Measurements from ENCODE around the gene NUDT8. TPM values are rescaled to one million over a fixed set of nuclear protein-coding genes. Genes with fewer than 3 reads are reported as not detected.

Gene NUDT8
- total RNA-seq, 4 donors from 2014 or later: 3.5 to 7.6 TPM; not detected in 2

DNA sequence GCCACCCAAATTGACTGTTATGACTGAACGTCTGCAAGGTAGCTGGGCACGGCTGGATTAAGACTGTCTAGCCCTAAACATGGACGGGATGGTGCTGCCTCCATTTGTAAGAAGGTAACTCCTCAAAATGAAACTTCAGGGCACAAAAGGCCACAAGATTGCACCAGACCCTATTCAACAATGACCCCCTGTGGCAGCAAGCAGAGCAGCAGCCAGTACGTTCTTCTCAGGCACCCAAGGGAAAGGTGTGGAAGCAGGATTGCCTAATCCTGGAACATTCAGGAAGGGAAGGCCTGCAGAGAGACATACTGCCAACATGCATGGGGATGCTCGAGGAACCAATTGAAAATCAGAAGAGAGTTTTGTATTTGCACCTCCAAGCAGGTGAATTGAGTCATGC lies 14.3 kb upstream of the NUDT8 start:
- Histone ChIP-seq H3K4me1 (no peaks in the 10 kb centered on the region), H3K4me3 (no peak overlapping the region), H3K27me3 (peaks cover 0 to 3% of the 10 kb centered on the region in 2 donors), H3K27ac (no peak overlapping the region), H3K36me3 (no peaks in the 10 kb centered on the region), H3K9me3 (no peaks in the 10 kb centered on the region)
- intact Hi-C loops (cut with DNase I; ENCODE audit: low total_unique reads): no loop called here
- TF ChIP-seq POLR2A (IDR thresholded peaks at IDR 0.05): no peak
- TF ChIP-seq, protein P1, sequence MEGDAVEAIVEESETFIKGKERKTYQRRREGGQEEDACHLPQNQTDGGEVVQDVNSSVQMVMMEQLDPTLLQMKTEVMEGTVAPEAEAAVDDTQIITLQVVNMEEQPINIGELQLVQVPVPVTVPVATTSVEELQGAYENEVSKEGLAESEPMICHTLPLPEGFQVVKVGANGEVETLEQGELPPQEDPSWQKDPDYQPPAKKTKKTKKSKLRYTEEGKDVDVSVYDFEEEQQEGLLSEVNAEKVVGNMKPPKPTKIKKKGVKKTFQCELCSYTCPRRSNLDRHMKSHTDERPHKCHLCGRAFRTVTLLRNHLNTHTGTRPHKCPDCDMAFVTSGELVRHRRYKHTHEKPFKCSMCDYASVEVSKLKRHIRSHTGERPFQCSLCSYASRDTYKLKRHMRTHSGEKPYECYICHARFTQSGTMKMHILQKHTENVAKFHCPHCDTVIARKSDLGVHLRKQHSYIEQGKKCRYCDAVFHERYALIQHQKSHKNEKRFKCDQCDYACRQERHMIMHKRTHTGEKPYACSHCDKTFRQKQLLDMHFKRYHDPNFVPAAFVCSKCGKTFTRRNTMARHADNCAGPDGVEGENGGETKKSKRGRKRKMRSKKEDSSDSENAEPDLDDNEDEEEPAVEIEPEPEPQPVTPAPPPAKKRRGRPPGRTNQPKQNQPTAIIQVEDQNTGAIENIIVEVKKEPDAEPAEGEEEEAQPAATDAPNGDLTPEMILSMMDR (IDR thresholded peaks at IDR 0.05): no peak
- DNase-seq: no peak

DNA sequence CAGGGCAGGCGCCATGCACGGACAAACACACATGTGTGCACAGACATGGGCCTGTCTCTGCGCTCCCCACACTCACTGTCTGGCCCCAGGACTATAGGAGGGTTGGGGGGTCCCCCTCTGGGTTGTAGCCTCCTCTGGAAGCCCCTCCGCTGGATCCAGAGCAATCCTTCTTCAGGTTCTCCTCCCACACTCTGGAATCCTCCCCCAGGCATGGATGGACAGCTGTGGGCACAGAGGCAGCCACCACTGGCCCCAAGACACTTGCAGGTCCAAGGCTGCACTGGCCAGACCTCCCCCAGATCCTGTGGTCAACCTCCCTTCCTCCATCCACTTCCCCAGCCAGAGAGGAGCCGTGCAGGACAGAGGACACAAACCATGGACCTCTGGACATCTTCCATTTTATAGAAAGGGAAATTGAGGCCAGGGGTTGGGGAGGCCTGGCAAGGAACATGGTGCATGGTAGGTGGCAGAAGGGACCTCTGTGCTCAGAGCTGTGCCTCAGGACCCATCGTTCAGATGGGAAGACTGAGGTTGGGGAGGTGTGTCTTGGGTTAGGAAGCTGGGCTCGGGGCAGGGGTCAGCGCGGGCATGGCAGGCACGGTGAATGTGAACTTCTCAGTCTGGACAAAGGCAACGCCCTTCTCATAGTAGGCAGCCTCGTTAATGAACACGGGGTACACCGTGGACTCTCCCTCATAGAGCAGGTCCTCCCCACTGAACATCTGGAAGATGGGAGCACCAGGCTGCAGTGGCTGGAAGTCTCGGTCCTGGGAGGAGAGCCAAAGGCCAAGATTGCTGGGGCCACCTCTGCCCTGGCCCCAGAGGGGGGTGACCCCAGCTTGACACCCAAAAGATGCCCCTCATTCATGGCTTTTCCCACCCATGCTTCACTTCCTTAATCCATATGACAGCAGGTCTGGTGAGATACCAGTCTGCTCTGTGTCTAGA lies 12.7 kb upstream of the NUDT8 start:
- no peaks in the 10 kb centered on the region for H3K4me1 ChIP-seq
- intact Hi-C loops (cut with DNase I; ENCODE audit: low total_unique reads): no loop called here
- no peak for DNase-seq
- TF ChIP-seq, protein P1 (IDR thresholded peaks at IDR 0.05): no peak
- no peak for TF ChIP-seq POLR2A (IDR thresholded peaks at IDR 0.05)
- no peak overlapping the region for H3K4me3 ChIP-seq
- no peaks in the 10 kb centered on the region for H3K36me3 ChIP-seq
- H3K27ac ChIP-seq: no peak overlapping the region
- no peaks in the 10 kb centered on the region for H3K9me3 ChIP-seq
- peaks cover 0 to 3% of the 10 kb centered on the region in 2 donors for H3K27me3 ChIP-seq

DNA sequence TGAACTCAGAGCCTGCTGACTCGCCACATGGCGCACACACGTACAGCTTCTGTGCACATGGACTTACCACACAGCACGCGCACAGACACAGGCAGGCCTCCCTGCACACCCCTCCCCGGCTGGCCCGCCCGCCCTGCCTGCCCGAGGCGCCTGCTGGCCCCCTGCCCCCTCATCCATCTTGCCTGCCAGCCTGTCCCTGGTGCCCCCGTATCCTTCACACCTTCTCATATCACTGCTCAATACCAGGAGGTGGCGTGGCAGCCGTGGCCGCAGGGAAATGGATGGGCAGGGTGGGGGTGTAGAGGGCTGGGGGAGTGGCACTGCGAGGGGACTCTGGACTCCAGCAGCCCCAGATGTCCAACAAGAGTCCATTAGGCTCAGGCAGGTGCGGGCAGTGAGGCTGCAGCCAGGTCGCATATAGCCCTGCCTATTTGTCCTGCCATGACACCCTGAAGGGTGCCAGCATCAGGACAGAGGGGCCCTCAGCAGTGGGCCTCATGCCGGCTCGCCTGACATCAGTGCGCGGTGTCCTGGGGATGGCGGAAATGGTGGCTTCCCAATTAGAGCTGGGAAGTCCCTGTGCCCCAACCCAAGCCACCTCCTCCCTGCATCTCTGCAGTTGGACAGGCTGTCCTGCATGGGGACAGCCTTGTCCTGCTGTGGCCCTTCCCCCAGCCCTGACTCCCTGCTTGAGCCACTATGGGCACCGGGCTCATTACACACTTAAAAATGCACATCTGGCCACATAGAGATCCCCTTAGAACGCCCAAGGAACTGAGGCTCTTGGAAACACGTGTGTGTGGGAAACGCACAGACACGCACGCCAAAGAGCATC lies 11.8 kb upstream of the NUDT8 start:
- intact Hi-C loops (cut with DNase I; ENCODE audit: low total_unique reads): no loop called here
- H3K9me3 ChIP-seq: no peaks in the 10 kb centered on the region

DNA sequence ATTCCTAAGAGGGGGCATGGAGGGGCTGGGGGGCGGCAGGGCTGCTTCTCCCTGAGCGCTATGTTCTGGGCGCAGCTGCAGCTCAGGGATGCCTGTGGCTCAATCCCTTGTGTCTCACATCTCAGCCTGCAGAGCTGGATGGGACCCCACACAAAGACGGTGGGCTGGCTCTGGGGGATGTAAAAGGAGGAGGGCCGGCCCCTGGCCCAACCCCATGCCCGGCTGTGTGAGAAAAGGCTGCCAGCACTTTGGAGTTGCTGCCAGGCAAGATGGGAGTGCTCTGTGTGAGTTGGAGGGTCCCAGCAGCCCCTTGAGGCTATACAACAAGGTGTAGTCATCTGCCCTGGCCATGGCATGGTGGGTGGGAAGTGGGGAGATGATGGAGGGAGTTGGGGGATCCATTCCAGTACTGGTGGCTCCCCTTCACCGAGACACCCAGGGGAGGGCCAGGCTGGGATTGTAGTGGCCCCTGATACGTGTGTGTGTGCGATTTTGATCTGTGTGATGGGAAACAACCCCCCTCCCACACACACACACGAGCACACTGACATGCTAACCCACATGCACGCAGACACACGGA lies 11.1 kb upstream of the NUDT8 start:
- Histone ChIP-seq H3K27me3 (no peaks in the 10 kb centered on the region), H3K9me3 (no peaks in the 10 kb centered on the region), H3K4me3 (no peak overlapping the region), H3K4me1 (no peaks in the 10 kb centered on the region), H3K27ac (no peak overlapping the region), H3K36me3 (no peaks in the 10 kb centered on the region)
- no peak for DNase-seq
- no peak for TF ChIP-seq POLR2A (IDR thresholded peaks at IDR 0.05)
- intact Hi-C loops (cut with DNase I; ENCODE audit: low total_unique reads): no loop called here

More for the DNA sequence above, 11.8 kb upstream of the NUDT8 start:
- H3K27ac ChIP-seq: no peak overlapping the region
- H3K27me3 ChIP-seq: peaks cover 0 to 2% of the 10 kb centered on the region in 2 donors
- no peaks in the 10 kb centered on the region for H3K4me1 ChIP-seq
- H3K36me3 ChIP-seq: no peaks in the 10 kb centered on the region
- no peak for DNase-seq
- no peak for TF ChIP-seq POLR2A (IDR thresholded peaks at IDR 0.05)
- TF ChIP-seq, protein P1 (IDR thresholded peaks at IDR 0.05): no peak
- H3K4me3 ChIP-seq: no peak overlapping the region

DNA sequence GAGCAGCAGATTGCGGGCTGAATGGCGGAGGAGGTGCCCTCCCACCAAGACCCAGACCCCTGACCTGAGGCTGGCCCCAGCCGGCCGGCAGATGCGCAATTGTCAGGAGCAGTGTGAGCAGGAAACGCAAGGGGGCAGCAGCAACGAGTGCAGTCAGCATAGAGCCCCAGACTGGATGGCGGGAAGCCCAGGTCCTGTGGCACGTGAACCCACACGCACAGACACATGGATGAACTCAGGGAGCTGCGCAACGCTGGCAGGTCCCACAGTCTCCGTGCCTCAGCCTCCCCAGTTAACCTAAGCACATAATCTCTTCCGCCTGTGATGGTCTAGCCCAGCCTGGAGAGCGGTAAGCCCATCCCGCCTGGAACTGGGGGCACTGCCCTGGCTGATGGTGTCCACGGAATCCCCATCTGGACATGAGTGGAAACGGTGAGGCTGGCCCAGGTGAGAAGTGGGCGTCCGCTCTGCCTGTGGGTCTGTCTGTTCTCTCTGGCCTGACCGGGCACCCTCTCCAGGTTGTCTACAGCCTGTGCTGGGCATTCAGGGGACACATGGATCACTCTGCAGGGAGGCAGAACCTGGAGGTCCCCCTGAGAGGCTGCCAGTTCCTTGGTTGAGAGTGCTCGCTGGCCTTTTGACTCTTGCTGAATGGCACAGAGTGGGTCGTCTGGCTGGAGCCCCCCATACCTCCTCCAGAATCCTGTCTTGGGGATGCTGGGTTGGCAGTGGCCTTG lies 10.5 kb upstream of the NUDT8 start:
- TF ChIP-seq POLR2A (IDR thresholded peaks at IDR 0.05): no peak
- TF ChIP-seq, protein P1 (IDR thresholded peaks at IDR 0.05): peak; percentile 25 to 45 (median 38)
- Histone ChIP-seq H3K27me3 (no peaks in the 10 kb centered on the region), H3K4me3 (no peak overlapping the region), H3K36me3 (no peaks in the 10 kb centered on the region), H3K27ac (no peak overlapping the region), H3K9me3 (no peaks in the 10 kb centered on the region), H3K4me1 (no peaks in the 10 kb centered on the region)
- DNase-seq: no peak
- intact Hi-C loops (cut with DNase I; ENCODE audit: low total_unique reads): no loop called here
